Sigmoid colon (tissue), 7 donors: ENCODE results near the gene FAM98C. TPM values are rescaled to one million over a fixed set of nuclear protein-coding genes. Genes with fewer than 3 reads are reported as not detected.
A peak's percentile ranks its signal among the peaks of the same experiment; 100 is the strongest.
"Not testable (repeated sequence)": the region's sequence is repeated elsewhere in the genome, so short reads cannot be mapped to it uniquely, and the experiment has no call there.

ENCODE experiments used
- DNase-seq: peaks from one replicate; pipeline ENCODE4 v3.0.0-alpha.2; 2019
- H3K27ac ChIP-seq, 4 donors: fragments of 200-600 bp; sonication (generic); one replicate each; pipeline ENCODE4 v1.5.1; 2016 to 2019; ENCODE audit warnings: mild to moderate bottlenecking in 1 of 4
- H3K27me3 ChIP-seq, 3 donors: fragments of 200-600 bp; sonication (generic); one replicate each; pipeline ENCODE4 v1.5.1; 2019; ENCODE audit warnings: mild to moderate bottlenecking in 1 of 3
- H3K36me3 ChIP-seq, 4 donors: fragments of 200-600 bp; sonication (generic); one replicate each; pipeline ENCODE4 v1.5.1; 2016 to 2019
- H3K4me1 ChIP-seq, 4 donors: fragments of 200-600 bp; sonication (generic); one replicate each; pipeline ENCODE4 v1.5.1; 2017 to 2019
- H3K4me3 ChIP-seq, 4 donors: fragments of 200-600 bp; sonication (generic); one replicate each; pipeline ENCODE4 v1.5.1; 2017 to 2019; ENCODE audit warnings: mild to moderate bottlenecking in 2 of 4, moderate library complexity in 1 of 4
- H3K9me3 ChIP-seq, 4 donors: fragments of 200-600 bp in 3 of 4; sonication (generic) in 3 of 4; one replicate each; pipeline versions ENCODE4 v1.5.1 to v1.6.1; 2013 to 2019
- EP300 ChIP-seq, 4 donors: sonication (generic); formaldehyde crosslinking; IDR thresholded peaks; one replicate each; pipeline ENCODE4 v1.6.1; 2017; ENCODE audit warnings: antibody characterized with exemption in 4 of 4
- POLR2A ChIP-seq, 2 donors: fragments of 450-650 bp; IDR thresholded peaks; one replicate each; pipeline ENCODE4 v1.6.1; 2016; ENCODE audit warnings: antibody characterized with exemption in 2 of 2, mild to moderate bottlenecking in 2 of 2, moderate library complexity in 2 of 2
- POLR2AphosphoS5 ChIP-seq, 4 donors: sonication (generic); formaldehyde crosslinking; IDR thresholded peaks; one replicate each; pipeline ENCODE4 v1.6.1; 2017; ENCODE audit warnings: antibody characterized with exemption in 4 of 4
- WGBS, 2 donors: extraction: QIAGEN DNeasy Blood & Tissue Kit; methylation state at CpG; one replicate each; pipeline ENCODE4 v1.1.7; 2013; 5-methylcytosine and 5-hydroxymethylcytosine counted together
- intact Hi-C: fragments of 100-400 bp; cut with DNase I; formaldehyde crosslinking; loops from one replicate; pipeline ENCODE4 v1.15.1; 2023
- polyA plus RNA-seq, 3 donors: library from polyadenylated mRNA; stranded (reverse); fragments of 200-250 nt; gene quantifications; one replicate each; pipeline ENCODE4 v1.2.3, GENCODE V29; 2013
- total RNA-seq, 4 donors: library from RNA; depleted of rRNA; stranded (reverse); fragments of >200 nt; gene quantifications; one replicate each; pipeline ENCODE4 v1.1.0, GENCODE V29; 2016
- TF ChIP-seq, protein P1 (sequence below), 4 experiments: fragments of 450-650 bp in 3 of 4; fragments of 200-600 bp in 1 of 4; IDR thresholded peaks; one replicate each; pipeline ENCODE4 v1.5.1; 2016 to 2019; ENCODE audit warnings: antibody characterized with exemption in 4 of 4, mild to moderate bottlenecking in 3 of 4, moderate library complexity in 2 of 4
- donor health status: healthy with polysubstance abuse.
- donor health status: Bipolar disorder and iron deficiency.
- donor health status: healthy.

Gene FAM98C
- total and polyA plus RNA-seq, 7 donors: 17.2 to 30.0 (median 26.1) TPM

GRCh38 chr19:38402623-38402966, 298 bp upstream of the FAM98C start:
- DNase-seq: no peak
- Histone ChIP-seq H3K36me3 (peaks cover 0 to 15% (median 8%) of the 10 kb centered on the region in 4 donors), H3K4me3 (peak overlapping the region; percentile 64 to 98 (median 76)), H3K27ac (peak overlapping the region in 3 of 4 donors; percentile 24 to 87 (median 58)), H3K9me3 (no peaks in the 10 kb centered on the region), H3K4me1 (peaks cover 0 to 15% (median 7%) of the 10 kb centered on the region in 4 donors), H3K27me3 (peaks cover 14 to 36% (median 34%) of the 10 kb centered on the region in 3 donors)
- 3 to 4% methylated on average over 18 of the region's 18 CpGs for WGBS, 2 donors
- intact Hi-C loops: loop anchor here (5.0 kb wide), 1 partner anchor 215 kb away; the partner anchor contains the start of genes EIF3K and MAP4K1
- TF ChIP-seq POLR2A (IDR thresholded peaks at IDR 0.05): no peak
- TF ChIP-seq, protein P1, sequence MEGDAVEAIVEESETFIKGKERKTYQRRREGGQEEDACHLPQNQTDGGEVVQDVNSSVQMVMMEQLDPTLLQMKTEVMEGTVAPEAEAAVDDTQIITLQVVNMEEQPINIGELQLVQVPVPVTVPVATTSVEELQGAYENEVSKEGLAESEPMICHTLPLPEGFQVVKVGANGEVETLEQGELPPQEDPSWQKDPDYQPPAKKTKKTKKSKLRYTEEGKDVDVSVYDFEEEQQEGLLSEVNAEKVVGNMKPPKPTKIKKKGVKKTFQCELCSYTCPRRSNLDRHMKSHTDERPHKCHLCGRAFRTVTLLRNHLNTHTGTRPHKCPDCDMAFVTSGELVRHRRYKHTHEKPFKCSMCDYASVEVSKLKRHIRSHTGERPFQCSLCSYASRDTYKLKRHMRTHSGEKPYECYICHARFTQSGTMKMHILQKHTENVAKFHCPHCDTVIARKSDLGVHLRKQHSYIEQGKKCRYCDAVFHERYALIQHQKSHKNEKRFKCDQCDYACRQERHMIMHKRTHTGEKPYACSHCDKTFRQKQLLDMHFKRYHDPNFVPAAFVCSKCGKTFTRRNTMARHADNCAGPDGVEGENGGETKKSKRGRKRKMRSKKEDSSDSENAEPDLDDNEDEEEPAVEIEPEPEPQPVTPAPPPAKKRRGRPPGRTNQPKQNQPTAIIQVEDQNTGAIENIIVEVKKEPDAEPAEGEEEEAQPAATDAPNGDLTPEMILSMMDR (IDR thresholded peaks at IDR 0.05): no peak
- TF ChIP-seq POLR2AphosphoS5 (IDR thresholded peaks at IDR 0.05): no peak
- no peak for TF ChIP-seq EP300 (IDR thresholded peaks at IDR 0.05)

GRCh38 chr19:38404858-38405257, 2.0 kb downstream of the FAM98C start:
- intact Hi-C loops: loop anchor here (5.0 kb wide), 1 partner anchor 212 kb away; the partner anchor contains the start of genes EIF3K and MAP4K1

GRCh38 chr19:38405276-38405675, 2.4 kb downstream of the FAM98C start:
- Histone ChIP-seq H3K27ac (no peak overlapping the region), H3K4me1 (peaks cover 0 to 15% (median 7%) of the 10 kb centered on the region in 4 donors), H3K27me3 (peaks cover 0 to 9% (median 8%) of the 10 kb centered on the region in 3 donors), H3K36me3 (peaks cover 0 to 26% (median 11%) of the 10 kb centered on the region in 4 donors), H3K4me3 (no peak overlapping the region), H3K9me3 (no peaks in the 10 kb centered on the region)
- intact Hi-C loops: no loop called here
- WGBS, 2 donors: 96 to 98% methylated on average over 8 of the region's 8 CpGs
- DNase-seq: no peak
- TF ChIP-seq, protein P1 (IDR thresholded peaks at IDR 0.05): no peak
- TF ChIP-seq POLR2AphosphoS5 (IDR thresholded peaks at IDR 0.05): no peak
- TF ChIP-seq POLR2A (IDR thresholded peaks at IDR 0.05): no peak

More at GRCh38 chr19:38404858-38405257, 2.0 kb downstream of the FAM98C start:
- Histone ChIP-seq H3K4me1 (peaks cover 0 to 15% (median 7%) of the 10 kb centered on the region in 4 donors), H3K27me3 (peaks cover 0 to 14% (median 12%) of the 10 kb centered on the region in 3 donors), H3K27ac (no peak overlapping the region), H3K4me3 (no peak overlapping the region), H3K9me3 (no peaks in the 10 kb centered on the region), H3K36me3 (peaks cover 0 to 26% (median 11%) of the 10 kb centered on the region in 4 donors)
- WGBS, 2 donors: 95 to 97% methylated on average over 6 of the region's 6 CpGs
- no peak for DNase-seq
- TF ChIP-seq POLR2A (IDR thresholded peaks at IDR 0.05): no peak

DNA sequence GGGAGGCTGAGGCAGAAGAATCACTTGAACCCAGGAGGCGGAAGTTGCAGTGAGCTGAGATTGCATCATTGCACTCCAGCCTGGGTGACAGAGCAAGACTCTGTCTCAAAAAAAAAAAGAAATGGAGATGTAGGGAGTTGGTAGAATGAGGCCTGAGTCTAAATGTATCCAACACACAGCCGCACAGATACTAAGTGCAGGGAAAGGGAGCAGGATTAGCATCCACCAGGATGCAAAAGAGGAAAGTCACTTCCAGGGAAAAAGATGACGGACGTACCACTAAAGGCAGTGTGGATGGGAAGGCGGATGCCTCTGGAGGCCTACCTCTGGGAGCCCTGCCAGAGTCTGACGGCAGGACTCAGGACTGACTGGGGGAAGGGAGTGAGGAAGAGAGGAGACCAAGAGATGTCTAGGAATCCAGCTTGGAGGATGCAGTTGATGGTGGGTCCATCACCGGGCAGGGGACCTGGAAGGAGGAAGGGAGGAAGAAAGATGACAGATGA, 6.8 kb downstream of the FAM98C start:
- H3K36me3 ChIP-seq: peaks cover 0 to 26% (median 11%) of the 10 kb centered on the region in 4 donors
- no peak for DNase-seq
- intact Hi-C loops: no loop called here
- no peak overlapping the region for H3K27ac ChIP-seq
- peaks cover 0 to 7% (median 0%) of the 10 kb centered on the region in 3 donors for H3K27me3 ChIP-seq
- H3K4me1 ChIP-seq: no peaks in the 10 kb centered on the region
- no peak overlapping the region for H3K4me3 ChIP-seq
- TF ChIP-seq POLR2AphosphoS5 (IDR thresholded peaks at IDR 0.05): no peak
- TF ChIP-seq, protein P1 (IDR thresholded peaks at IDR 0.05): no peak
- no peak for TF ChIP-seq POLR2A (IDR thresholded peaks at IDR 0.05)
- no peak for TF ChIP-seq EP300 (IDR thresholded peaks at IDR 0.05)
- 49 to 71% methylated on average over 7 of the region's 7 CpGs for WGBS, 2 donors
- no peaks in the 10 kb centered on the region for H3K9me3 ChIP-seq

DNA sequence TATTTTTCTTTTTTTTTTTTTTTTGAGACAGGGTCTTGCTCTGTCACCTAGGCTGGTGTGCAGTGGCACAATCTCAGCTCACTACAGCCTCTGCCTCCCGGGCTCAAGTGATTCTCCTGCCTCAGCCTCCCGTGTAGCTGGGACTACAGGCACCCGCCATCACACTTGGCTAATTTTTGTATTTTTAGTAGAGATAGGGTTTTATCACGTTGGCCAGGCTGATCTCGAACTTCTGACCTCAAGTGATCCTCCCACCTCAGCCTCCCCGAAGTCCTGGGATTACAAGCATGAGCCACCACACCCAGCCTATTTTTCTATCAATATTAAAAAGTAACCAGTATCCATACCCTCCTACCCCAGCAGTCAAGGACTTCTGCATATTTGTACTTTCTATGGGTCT, 7.5 kb downstream of the FAM98C start:
- H3K9me3 ChIP-seq, H3K4me1 ChIP-seq, H3K27ac ChIP-seq, H3K4me3 ChIP-seq, DNase-seq, H3K27me3 ChIP-seq, intact Hi-C loops: not testable (repeated sequence)
- WGBS, 2 donors: 63 to 82% methylated on average over 6 of the region's 6 CpGs
- H3K36me3 ChIP-seq: peaks cover 0 to 26% (median 11%) of the 10 kb centered on the region in 4 donors
